K562 (cell line): ENCODE results near the gene SMIM29. TPM values are rescaled to one million over a fixed set of nuclear protein-coding genes. Genes with fewer than 3 reads are reported as not detected.

ENCODE experiments used
- CREM ChIP-seq: IDR thresholded peaks from 2 replicates; pipeline ENCODE4 v1.6.1; 2014; ENCODE audit warnings: antibody characterized with exemption, low read depth
- CSDE1 ChIP-seq, 2 experiments: fragments of 450-650 bp; IDR thresholded peaks; 2 replicates each; pipeline ENCODE4 v1.6.1; 2016; ENCODE audit warnings: mild to moderate bottlenecking in 1 of 2
- ERF ChIP-seq: fragments of 450-650 bp; formaldehyde crosslinking; IDR thresholded peaks from 2 replicates; pipeline ENCODE4 v1.4.0; 2020; ENCODE audit warnings: mild to moderate bottlenecking, mixed read lengths
- FIP1L1 ChIP-seq: fragments of 200-400 bp; formaldehyde crosslinking; IDR thresholded peaks from 2 replicates; pipeline ENCODE4 v1.6.1; 2018; ENCODE audit warnings: mild to moderate bottlenecking, low read depth, low read length; ENCODE audit not compliant: poor library complexity, severe bottlenecking
- HDAC1 ChIP-seq, 2 experiments: fragments of 450-650 bp; IDR thresholded peaks; 2 replicates each; pipeline ENCODE4 v1.6.1; 2016 to 2017; ENCODE audit warnings: inconsistent platforms in 1 of 2, mild to moderate bottlenecking in 1 of 2, moderate library complexity in 1 of 2
- HDGF ChIP-seq: fragments of 450-650 bp; IDR thresholded peaks from 2 replicates; pipeline ENCODE4 v1.6.1; 2016
- NFXL1 ChIP-seq: fragments of 450-650 bp; formaldehyde crosslinking; IDR thresholded peaks from 2 replicates; pipeline ENCODE4 v1.4.0; 2021; ENCODE audit warnings: mild to moderate bottlenecking
- NR4A1 ChIP-seq, 2 experiments: fragments of 250-450 bp in 1 of 2; fragments of 450-650 bp in 1 of 2; sonication (Bioruptor Pico) in 1 of 2; IDR thresholded peaks; 2 replicates each; pipeline versions ENCODE4 v1.4.0 to v1.6.1; 2016 to 2020; ENCODE audit warnings: mild to moderate bottlenecking in 2 of 2, missing compliant biosample characterization in 1 of 2, missing genetic modification characterization in 1 of 2, moderate library complexity in 1 of 2
- PHTF2 ChIP-seq: fragments of 250-450 bp; sonication (Bioruptor Pico); IDR thresholded peaks from 2 replicates; pipeline ENCODE4 v1.5.0; 2021; ENCODE audit warnings: mild to moderate bottlenecking
- POLR2A ChIP-seq: fragments of 450-650 bp; conservative IDR thresholded peaks from 2 replicates; pipeline ENCODE4 v1.6.1; 2016
- POLR2AphosphoS5 ChIP-seq: IDR thresholded peaks from 2 replicates; pipeline ENCODE4 v1.6.1; 2011; ENCODE audit warnings: mild to moderate bottlenecking, low read depth, low read length, moderate library complexity; ENCODE audit not compliant: control insufficient read depth, insufficient read depth
- RAD21 ChIP-seq, 2 experiments: fragments of 250-450 bp in 1 of 2; fragments of 450-650 bp in 1 of 2; sonication (Bioruptor Pico) in 1 of 2; formaldehyde crosslinking in 1 of 2; IDR thresholded peaks in 1 of 2; conservative IDR thresholded peaks in 1 of 2; 2 replicates each; pipeline versions ENCODE4 v1.4.0 to v1.8.0; 2020 to 2022; ENCODE audit warnings: mild to moderate bottlenecking in 2 of 2, moderate library complexity in 1 of 2
- RHOXF2B ChIP-seq: fragments of 250-450 bp; sonication (Bioruptor Pico); conservative IDR thresholded peaks from 2 replicates; pipeline ENCODE4 v1.5.1; 2021
- SAP30 ChIP-seq: fragments of 200-600 bp; sonication (generic); IDR thresholded peaks from 2 replicates; pipeline ENCODE4 v1.6.1; 2012; ENCODE audit warnings: borderline replicate concordance, low read depth, mild to moderate bottlenecking, moderate library complexity, low read length, control low read depth, inconsistent platforms; ENCODE audit not compliant: insufficient read depth, poor library complexity, severe bottlenecking
- SMAD2 ChIP-seq: fragments of 150-350 bp; IDR thresholded peaks from 2 replicates; pipeline ENCODE4 v1.6.1; 2014; ENCODE audit warnings: low read depth, mild to moderate bottlenecking, low read length
- ZBTB7A ChIP-seq: IDR thresholded peaks from 2 replicates; pipeline ENCODE4 v1.6.1; 2011; ENCODE audit warnings: low read depth, mild to moderate bottlenecking, low read length, moderate library complexity, borderline replicate concordance; ENCODE audit not compliant: control insufficient read depth
- ZFP36 ChIP-seq: fragments of 150-350 bp; IDR thresholded peaks from 2 replicates; pipeline ENCODE4 v1.6.1; 2018; ENCODE audit warnings: low read length, low read depth; ENCODE audit not compliant: partially characterized antibody
- ZNF311 ChIP-seq: fragments of 250-450 bp; sonication (Bioruptor Pico); IDR thresholded peaks from 2 replicates; pipeline ENCODE4 v1.4.0; 2020; ENCODE audit warnings: mild to moderate bottlenecking, moderate library complexity
- ZNF408 ChIP-seq: fragments of 250-450 bp; sonication (Bioruptor Pico); IDR thresholded peaks from 2 replicates; pipeline ENCODE4 v1.4.0; 2020; ENCODE audit warnings: low read depth, mild to moderate bottlenecking, moderate library complexity
- ZNF57 ChIP-seq: fragments of 450-650 bp; formaldehyde crosslinking; IDR thresholded peaks from 2 replicates; pipeline ENCODE4 v1.4.0; 2020; ENCODE audit warnings: mild to moderate bottlenecking, moderate library complexity
- ZNF695 ChIP-seq: fragments of 450-650 bp; formaldehyde crosslinking; IDR thresholded peaks from 2 replicates; pipeline ENCODE4 v1.4.0; 2020; ENCODE audit warnings: mild to moderate bottlenecking, moderate library complexity
- ZNF764 ChIP-seq: fragments of 250-450 bp; sonication (Bioruptor Pico); IDR thresholded peaks from 2 replicates; pipeline ENCODE4 v1.4.0; 2020; ENCODE audit warnings: low read depth, mild to moderate bottlenecking, moderate library complexity
- ZNF778 ChIP-seq: fragments of 450-650 bp; formaldehyde crosslinking; IDR thresholded peaks from 2 replicates; pipeline ENCODE4 v1.4.0; 2020; ENCODE audit warnings: mild to moderate bottlenecking, moderate library complexity
- polyA plus RNA-seq, 8 experiments: library from polyadenylated mRNA; depleted of rRNA in 4 of 8; stranded (reverse) in 5 of 8; unstranded in 3 of 8; fragments of >200 nt; fragmentation: Nextera tagmentation in 2 of 8; fragmentation: Illumina TruSeq in 1 of 8; extraction: Ambion mirVana in 2 of 8; extraction: Trizol in 1 of 8; gene quantifications; 2 replicates each; pipeline versions ENCODE4 v1.2.1 to v1.2.3, GENCODE V29; 2011 to 2014; ENCODE audit warnings: inconsistent platforms in 1 of 8, missing spikeins in 1 of 8
- total RNA-seq, 7 experiments: library from RNA; depleted of rRNA in 6 of 7; stranded (reverse); fragments of >200 nt in 6 of 7; fragmentation: Illumina TruSeq in 2 of 7; extraction: Trizol in 2 of 7; gene quantifications; 2 replicates each; pipeline versions ENCODE4 v1.2.1 to v1.2.3, GENCODE V29; 2011 to 2021; ENCODE audit warnings: low replicate concordance in 1 of 7
- TF ChIP-seq, protein P1 (sequence below): fragments of 450-650 bp; IDR thresholded peaks from 2 replicates; pipeline ENCODE4 v1.6.1; 2016; ENCODE audit warnings: missing biosample characterization, missing genetic modification characterization
- TF ChIP-seq, protein P2 (sequence below): fragments of 250-450 bp; sonication (Bioruptor Pico); IDR thresholded peaks from 2 replicates; pipeline ENCODE4 v1.9.0; 2021; ENCODE audit warnings: mild to moderate bottlenecking

The SMIM29 gene
- total and polyA plus RNA-seq, 9 of the 15 experiments (the other 6 are each of a cell fraction or from before 2014, with no cell fraction given), result 6.5 to 36.7 (median 20.9) TPM

DNA sequence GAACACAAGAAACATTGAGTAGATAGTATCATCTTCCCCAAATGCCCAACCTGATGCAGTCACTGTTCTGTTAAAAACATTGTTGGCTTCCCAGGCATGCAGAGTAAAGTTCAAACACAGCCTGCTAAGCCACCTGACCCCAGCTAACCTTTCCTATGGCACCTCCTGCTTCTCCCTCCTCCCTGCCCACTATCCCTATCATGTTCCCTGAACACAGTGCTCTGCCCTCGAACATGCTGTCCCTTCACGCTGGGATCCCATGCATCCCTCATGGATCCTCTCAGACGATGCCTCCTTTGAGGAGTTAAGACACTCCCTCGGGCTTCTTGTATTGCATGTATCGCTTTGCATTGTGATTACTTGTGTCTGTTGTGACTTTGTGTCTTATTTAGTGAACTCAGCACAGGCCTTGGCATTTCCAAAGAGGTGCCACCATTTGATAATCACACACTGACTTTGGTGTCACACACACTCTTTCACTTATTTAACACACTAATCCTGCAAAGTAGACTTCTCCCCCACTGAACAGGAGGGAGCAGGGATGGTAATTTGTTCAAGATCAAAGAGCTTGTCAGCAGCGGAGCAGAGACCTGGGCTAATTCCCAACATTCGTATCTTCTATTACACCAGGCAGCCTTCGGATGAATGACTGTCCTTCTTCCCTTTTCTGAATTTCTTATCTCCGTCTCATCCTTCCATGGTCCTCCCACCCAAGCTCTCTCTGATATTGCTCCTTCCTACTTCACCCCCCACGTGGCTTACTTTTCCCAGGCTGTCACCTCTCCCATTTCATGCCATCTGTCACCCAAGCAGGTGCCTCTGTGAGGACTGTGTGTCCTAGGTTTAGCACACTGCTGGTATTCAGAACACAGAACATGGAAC, 28.3 kb upstream of the SMIM29 start (continued):
- TF ChIP-seq FIP1L1 (no peak), ZNF57 (CRISPR knock-in tag) (no peak), POLR2AphosphoS5 (no peak), POLR2A (no peak), ZNF408 (CRISPR knock-in tag) (no peak), HDGF (peak; percentile 94), RAD21 (CRISPR knock-in tag; conservative IDR thresholded peaks at IDR 0.05 in 1 of 2, IDR thresholded peaks at IDR 0.05 in 1 of 2) (peak in 1 of 2 experiments; percentile 15; a peak in 1 of 4 replicates), ZNF778 (no peak), ZFP36 (no peak), CSDE1 (IDR thresholded peaks at IDR 0.05) (no peak), NR4A1 (CRISPR knock-in tag; IDR thresholded peaks at IDR 0.05) (no peak), NR4A1 (tag; IDR thresholded peaks at IDR 0.05) (no peak), SAP30 (no peak), CREM (peak; percentile 51), ZNF764 (CRISPR knock-in tag) (no peak), RHOXF2B (CRISPR knock-in tag) (no peak), ZNF311 (CRISPR knock-in tag) (no peak), ZBTB7A (no peak), ERF (CRISPR knock-in tag) (peak; percentile 68; the same call in 1 of the 2 replicates), PHTF2 (CRISPR knock-in tag) (no peak), ZNF695 (no peak), HDAC1 (IDR thresholded peaks at IDR 0.05) (peak in 1 of 2 experiments; percentile 85; a peak in 2 of 4 replicates), SMAD2 (no peak), NFXL1 (CRISPR knock-in tag) (no peak)
- TF ChIP-seq, protein P1, sequence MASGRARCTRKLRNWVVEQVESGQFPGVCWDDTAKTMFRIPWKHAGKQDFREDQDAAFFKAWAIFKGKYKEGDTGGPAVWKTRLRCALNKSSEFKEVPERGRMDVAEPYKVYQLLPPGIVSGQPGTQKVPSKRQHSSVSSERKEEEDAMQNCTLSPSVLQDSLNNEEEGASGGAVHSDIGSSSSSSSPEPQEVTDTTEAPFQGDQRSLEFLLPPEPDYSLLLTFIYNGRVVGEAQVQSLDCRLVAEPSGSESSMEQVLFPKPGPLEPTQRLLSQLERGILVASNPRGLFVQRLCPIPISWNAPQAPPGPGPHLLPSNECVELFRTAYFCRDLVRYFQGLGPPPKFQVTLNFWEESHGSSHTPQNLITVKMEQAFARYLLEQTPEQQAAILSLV (tag), result no peak
- TF ChIP-seq, protein P2, sequence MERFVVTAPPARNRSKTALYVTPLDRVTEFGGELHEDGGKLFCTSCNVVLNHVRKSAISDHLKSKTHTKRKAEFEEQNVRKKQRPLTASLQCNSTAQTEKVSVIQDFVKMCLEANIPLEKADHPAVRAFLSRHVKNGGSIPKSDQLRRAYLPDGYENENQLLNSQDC, result no peak
